ENCODE data around the gene RNASEH1. TPM values are rescaled to one million over a fixed set of nuclear protein-coding genes. Genes with fewer than 3 reads are reported as not detected.

The RNASEH1 gene
- total and polyA plus RNA-seq, 2 of the 13 experiments (the other 11 are each of a cell fraction or from before 2014, with no cell fraction given) = 14.5 to 57.4 TPM

GRCh38 chr2:3527886-3528785, 30.0 kb downstream of the RNASEH1 start:
- H3K36me3 ChIP-seq (replicated peaks in 1 of 2; ENCODE audit: control insufficient read depth in 1 of 2, insufficient read depth in 2 of 2, low read length in 2 of 2) = peaks cover 0 to 2% of the 10 kb centered on the region in 2 experiments; a peak in 2 of 5 replicates
- ATAC-seq = no peak
- FAIRE-seq = no peak
- 97% methylated on average over 30 of the region's 40 CpGs for WGBS (ENCODE audit: low lambda C conversion rate)
- in situ Hi-C loops (cut with HindIII; ENCODE audit: extremely low pct_ligation_motif_present, low pct_unique_long_range_greater_than_20kb) = no loop called here
- H3K9me3 ChIP-seq (ENCODE audit: low read length) = no peaks in the 10 kb centered on the region
- H3K79me2 ChIP-seq (ENCODE audit: insufficient read depth, low read length) = no peaks in the 10 kb centered on the region
- H3K4me2 ChIP-seq (ENCODE audit: low read depth, low read length) = no peak overlapping the region
- H3K9ac ChIP-seq (ENCODE audit: insufficient read depth, low read depth, low read length) = no peak overlapping the region
- H3K27ac ChIP-seq (ENCODE audit: extremely low read length, insufficient read depth, low read length) = no peak overlapping the region
- intact Hi-C loops (cut with micrococcal nuclease; ENCODE audit: unreplicated experiment) = no loop called here
- no peaks in the 10 kb centered on the region for H3K27me3 ChIP-seq (ENCODE audit: control insufficient read depth in 1 of 2, insufficient read depth in 2 of 2, low read length in 2 of 2)
- H3K4me1 ChIP-seq (ENCODE audit: insufficient read depth, low read length) = peaks cover 25% of the 10 kb centered on the region
- BruUV-seq (replicated peaks) = no TSS peak
- H3K4me3 ChIP-seq (replicated peaks in 1 of 3; ENCODE audit: insufficient read depth in 1 of 3, low read depth in 2 of 3, low read length in 3 of 3) = no peak overlapping the region
- CTCF ChIA-PET (ENCODE audit: low intra/inter-chr PET ratio, low total read pairs) = no interaction called here
- H4K20me1 ChIP-seq (ENCODE audit: insufficient read depth, low read length) = no peaks in the 10 kb centered on the region
- DNase-seq (ENCODE audit: low spot score) = no peak
- POLR2A ChIA-PET = interaction anchor here (1.0 kb wide), 1 partner anchor 30 kb away, joined by 4 read pairs; the partner anchor contains the start of gene RNASEH1
- no peak overlapping the region for H2AFZ ChIP-seq (ENCODE audit: low read length)
- TF ChIP-seq ZNF329 (CRISPR knock-in tag; IDR thresholded peaks at IDR 0.05; ENCODE audit: low read depth) (no peak), ZSCAN25 (CRISPR knock-in tag; IDR thresholded peaks at IDR 0.05) (no peak), ZFP91 (CRISPR knock-in tag; IDR thresholded peaks at IDR 0.05; ENCODE audit: borderline replicate concordance) (0 out of 2 replicates have a peak, but pooled peaks have one; percentile 19), MLXIP (CRISPR knock-in tag; IDR thresholded peaks at IDR 0.05; ENCODE audit: borderline replicate concordance) (no peak), ATF6 (CRISPR knock-in tag; conservative IDR thresholded peaks at IDR 0.05) (no peak), MED1 (CRISPR knock-in tag; IDR thresholded peaks at IDR 0.05) (no peak), PHF21A (CRISPR knock-in tag; IDR thresholded peaks at IDR 0.05) (no peak), TRIM24 (CRISPR knock-in tag; IDR thresholded peaks at IDR 0.05) (no peak)

Data from HepG2 (cell line).